ENCODE data around the gene TOR2A. TPM values are rescaled to one million over a fixed set of nuclear protein-coding genes. Genes with fewer than 3 reads are reported as not detected.

The TOR2A gene
- total and polyA plus RNA-seq, 2 donors (not counting 3 experiments of a cell fraction or from before 2014, with no cell fraction given), result 19.3 to 23.9 TPM

- H3K27me3 ChIP-seq (ENCODE audit: control insufficient read depth in 2 of 2, insufficient read depth in 2 of 2, low read length in 2 of 2), result no peaks in the 10 kb centered on the region
- H3K79me2 ChIP-seq (ENCODE audit: control insufficient read depth, insufficient read depth, low read length), result peaks cover 54% of the 10 kb centered on the region
- H3K36me3 ChIP-seq (ENCODE audit: control insufficient read depth in 2 of 2, extremely low read depth in 1 of 2, insufficient read depth in 2 of 2, low read length in 2 of 2), result peaks cover 9 to 12% of the 10 kb centered on the region in 2 experiments
- ChIA-PET POLR2A (interaction anchor here (1.2 to 2.4 kb wide), 3 partner anchors 13 to 16 kb away, joined by 5 to 24 read pairs (median 8); partner anchors contain the start of gene CDK9), CTCF (interaction anchor here (1.2 to 11.3 kb wide), 5 partner anchors 13 to 84 kb away, joined by 3 to 167 read pairs (median 7); partner anchors contain the start of genes CDK9, SH2D3C and TOR2A)
- TF ChIP-seq GATA2 (IDR thresholded peaks at IDR 0.05; ENCODE audit: insufficient read depth, insufficient read length, low read depth, low read length) (no peak), MYC (IDR thresholded peaks at IDR 0.05; ENCODE audit: low read depth, low read length) (no peak), CTCF (IDR thresholded peaks at IDR 0.05; ENCODE audit: extremely low read depth in 1 of 2, insufficient read depth in 1 of 2, low read depth in 1 of 2, low read length in 2 of 2) (no peak), MAX (IDR thresholded peaks at IDR 0.05; ENCODE audit: insufficient read depth, insufficient read length) (no peak), POLR2A (IDR thresholded peaks at IDR 0.05; ENCODE audit: low read depth, low read length) (no peak), EZH2 (IDR thresholded peaks at IDR 0.05; ENCODE audit: borderline replicate concordance, low read depth, low read length, severe bottlenecking) (no peak), POLR2AphosphoS5 (IDR thresholded peaks at IDR 0.05; ENCODE audit: insufficient read depth, low read depth, low read length) (no peak), JUN (IDR thresholded peaks at IDR 0.05; ENCODE audit: borderline replicate concordance, insufficient read depth, insufficient read length, low read depth) (no peak), FOS (IDR thresholded peaks at IDR 0.05; ENCODE audit: borderline replicate concordance, insufficient read depth, low read length) (no peak)
- peak overlapping the region; percentile 96 for H3K27ac ChIP-seq (ENCODE audit: insufficient read depth, low read depth, low read length)
- H3K9me1 ChIP-seq (replicated peaks; ENCODE audit: control insufficient read depth, extremely low read depth, insufficient read depth, low read length), result no peaks in the 10 kb centered on the region
- dilution Hi-C loops (cut with MboI; ENCODE audit: extremely low pct_ligation_motif_present, low sequenced_read_pairs), result no loop called here
- TSS peak; percentile 15 for BruUV-seq (replicated peaks)
- no peaks in the 10 kb centered on the region for H4K20me1 ChIP-seq (replicated peaks; ENCODE audit: control insufficient read depth, extremely low read depth, insufficient read depth, low read length)
- DNase-seq (ENCODE audit: low read depth, low spot score) (no peak), FAIRE-seq (no peak)
- H3K4me1 ChIP-seq (ENCODE audit: control insufficient read depth, extremely low read depth, insufficient read depth, low read length), result peaks cover 56% of the 10 kb centered on the region
- H3K4me3 ChIP-seq (replicated peaks in 1 of 3; ENCODE audit: insufficient read depth in 1 of 3, low read depth in 1 of 3, low read length in 3 of 3), result peak overlapping the region in 2 of 3 experiments; percentile 26 to 65
- peak overlapping the region; percentile 32 for H3K4me2 ChIP-seq (ENCODE audit: insufficient read depth, low read length)
- peak overlapping the region; percentile 91 for H3K9ac ChIP-seq (replicated peaks; ENCODE audit: extremely low read depth, insufficient read depth, low read length)
- H3K9me3 ChIP-seq (replicated peaks; ENCODE audit: control insufficient read depth, insufficient read depth, low read length), result no peaks in the 10 kb centered on the region
- intact Hi-C loops (cut with micrococcal nuclease), result no loop called here
- no peak overlapping the region for H2AFZ ChIP-seq (ENCODE audit: low read depth, low read length)
Measured at GRCh38 chr9:127769101-127769500, 34.0 kb upstream of the TOR2A start.

Data from endothelial cell of umbilical vein (primary cell).